ENCODE data around the gene ITFG1.

ITFG1 gene

DNA sequence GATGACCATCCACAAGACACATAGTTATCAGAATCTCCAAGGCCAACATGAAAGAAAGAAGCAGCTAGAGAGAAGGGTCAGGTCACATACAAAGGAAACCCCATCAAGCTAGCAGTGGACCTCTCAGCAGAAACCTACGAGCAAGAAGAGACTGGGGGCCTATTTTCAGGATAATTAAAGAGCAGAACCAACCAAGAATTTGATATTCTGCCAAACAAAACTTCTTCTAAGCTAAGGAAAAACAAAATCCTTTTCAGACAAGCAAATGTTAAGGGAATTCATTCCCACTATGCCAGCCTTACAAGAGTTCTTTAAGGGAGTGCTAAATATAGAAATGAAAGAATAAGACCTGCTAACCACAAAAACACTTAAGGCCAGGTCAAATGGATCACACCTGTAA lies 47.8 kb downstream of the ITFG1 start:
- no peak overlapping the region for H3K4me3 ChIP-seq (ENCODE audit: low read length)
- no peak for TF ChIP-seq ZNF274 (IDR thresholded peaks at IDR 0.05; ENCODE audit: low read depth, low read length)

DNA sequence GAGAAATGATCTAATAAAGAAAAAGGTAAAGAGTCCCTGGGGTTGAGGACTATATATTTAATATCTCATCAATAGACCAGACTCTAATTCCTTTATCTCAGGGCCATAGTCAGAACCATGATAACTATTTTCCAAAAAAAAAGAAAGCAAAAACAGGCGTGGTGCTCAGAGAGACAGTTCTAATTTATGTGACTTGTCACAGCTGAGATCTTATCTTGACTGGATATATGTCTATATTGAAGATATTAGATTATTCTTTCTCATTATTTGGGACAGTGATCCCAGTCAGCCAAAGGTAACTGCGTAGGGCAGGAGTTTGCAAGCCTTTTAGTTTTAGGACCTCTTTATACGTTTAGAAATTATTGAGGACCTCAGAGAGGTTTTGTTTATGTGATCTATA lies 52.4 kb downstream of the ITFG1 start:
- H3K4me3 ChIP-seq (ENCODE audit: low read length), result no peak overlapping the region
- no peak for TF ChIP-seq ZNF274 (IDR thresholded peaks at IDR 0.05; ENCODE audit: low read depth, low read length)

DNA sequence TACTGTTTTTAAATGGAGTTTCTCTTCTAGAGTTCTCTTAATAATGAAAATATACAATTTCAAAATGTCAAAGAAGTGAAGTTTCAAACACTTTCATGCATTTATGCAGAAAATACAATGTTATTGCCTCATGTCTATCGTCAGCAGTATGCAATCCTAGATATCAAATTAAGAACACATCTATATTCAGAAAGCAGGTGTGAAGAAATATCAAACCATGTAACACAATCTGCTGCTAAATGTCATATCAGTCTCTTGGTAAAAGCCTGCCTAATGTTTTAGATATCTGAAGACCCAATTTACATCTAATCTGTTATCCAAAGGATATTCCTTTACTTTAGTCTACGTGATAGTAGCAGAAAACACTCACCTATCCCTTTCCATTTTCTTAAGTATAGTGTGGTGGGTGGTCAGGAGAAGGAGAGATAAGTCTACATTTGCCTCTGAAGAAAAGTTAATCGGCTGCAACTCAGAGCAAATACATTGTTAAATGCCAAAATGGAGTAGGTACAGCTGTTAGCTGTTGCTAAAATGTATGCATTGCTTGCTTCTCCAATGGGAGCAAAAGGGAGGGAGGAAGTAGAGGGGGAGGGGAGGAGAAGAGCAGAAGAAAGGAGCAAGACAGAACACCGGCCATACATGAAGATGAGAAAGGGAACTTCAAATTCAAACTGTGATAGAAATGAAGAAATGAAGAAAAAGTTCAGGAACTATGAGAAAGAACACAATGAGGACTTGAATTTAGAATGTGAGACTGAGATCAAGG lies 64.9 kb downstream of the ITFG1 start:
- TF ChIP-seq ZNF274 (IDR thresholded peaks at IDR 0.05; ENCODE audit: low read depth, low read length), result no peak

DNA sequence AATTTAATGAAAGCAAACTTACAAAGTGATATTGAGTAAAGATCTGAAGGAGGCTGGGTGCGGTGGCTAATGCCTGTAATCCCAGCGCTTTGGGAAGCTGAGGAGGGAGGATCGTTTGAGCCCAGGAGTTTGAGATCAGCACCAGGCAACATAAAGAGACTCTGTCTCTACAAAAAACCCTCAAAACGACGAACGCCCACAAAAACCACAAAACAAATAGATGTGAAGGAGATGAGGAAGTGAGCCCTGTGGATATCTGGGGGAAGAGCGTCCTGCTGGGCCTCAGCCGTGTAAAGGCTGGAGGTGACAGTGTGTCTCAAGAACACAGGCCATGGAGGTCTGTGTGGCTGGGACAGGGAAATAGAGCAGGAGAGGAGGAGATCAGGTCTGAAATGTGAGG lies 68.8 kb downstream of the ITFG1 start:
- TF ChIP-seq ZNF274 (IDR thresholded peaks at IDR 0.05; ENCODE audit: low read depth, low read length), result no peak
- no peak overlapping the region for H3K4me3 ChIP-seq (ENCODE audit: low read length)

More for the DNA sequence above, 64.9 kb downstream of the ITFG1 start:
- no peak overlapping the region for H3K4me3 ChIP-seq (ENCODE audit: low read length)

DNA sequence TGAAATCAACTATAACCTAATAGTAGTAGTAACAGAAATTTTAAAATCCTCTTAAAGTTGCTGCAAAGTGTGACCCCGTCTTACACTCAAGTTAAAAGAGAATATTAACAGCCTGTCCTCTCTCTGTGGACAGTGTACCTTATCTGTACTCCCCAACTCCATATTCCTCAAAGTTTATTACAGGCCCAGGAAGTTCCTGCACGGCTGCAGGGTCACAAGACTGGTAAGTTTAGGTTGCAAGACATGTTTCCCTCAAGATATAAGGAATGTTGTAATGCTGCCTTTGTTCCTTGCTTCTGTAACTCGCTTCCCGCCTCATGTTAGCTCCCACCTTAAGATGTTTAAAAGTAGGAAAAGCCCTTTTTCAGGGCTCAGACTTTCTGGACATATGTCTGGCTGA lies 72.2 kb downstream of the ITFG1 start:
- no peak for TF ChIP-seq ZNF274 (IDR thresholded peaks at IDR 0.05; ENCODE audit: low read depth, low read length)
- H3K4me3 ChIP-seq (ENCODE audit: low read length), result no peak overlapping the region

DNA sequence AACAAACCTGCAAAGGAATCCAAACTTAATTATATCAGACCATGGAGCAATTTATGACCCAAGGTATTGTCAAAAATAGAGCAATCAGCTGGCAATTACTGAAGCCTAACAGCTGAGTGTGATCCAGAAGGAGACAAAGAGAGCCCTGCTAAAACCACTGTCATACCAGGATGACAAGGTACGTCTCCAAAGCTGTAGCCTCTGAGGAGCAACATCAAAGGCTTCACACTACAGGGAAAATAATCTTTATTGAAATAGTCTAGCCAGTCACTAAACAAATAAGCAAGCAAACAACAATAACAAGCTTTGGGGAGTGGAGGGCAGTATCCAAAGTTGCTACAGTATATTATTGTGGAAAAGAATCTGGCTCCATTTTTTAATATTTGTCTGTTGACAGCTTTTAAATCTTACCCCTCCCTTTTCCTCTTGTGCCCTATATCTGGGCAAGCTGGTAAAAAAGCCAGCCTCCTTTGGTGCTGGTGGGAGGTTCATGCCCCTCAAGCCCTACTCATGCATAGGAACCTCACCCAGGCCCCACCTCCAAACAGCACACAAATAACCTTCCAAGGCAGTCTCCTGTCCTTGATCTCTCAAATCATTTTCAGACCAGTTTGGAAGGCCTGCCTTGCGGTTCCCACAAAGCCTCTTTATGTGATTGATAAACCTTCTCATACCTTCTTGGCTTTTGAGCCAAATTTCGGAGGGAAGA lies 73.7 kb downstream of the ITFG1 start:
- H3K4me3 ChIP-seq (ENCODE audit: low read length), result no peak overlapping the region
- TF ChIP-seq ZNF274 (IDR thresholded peaks at IDR 0.05; ENCODE audit: low read depth, low read length), result no peak

DNA sequence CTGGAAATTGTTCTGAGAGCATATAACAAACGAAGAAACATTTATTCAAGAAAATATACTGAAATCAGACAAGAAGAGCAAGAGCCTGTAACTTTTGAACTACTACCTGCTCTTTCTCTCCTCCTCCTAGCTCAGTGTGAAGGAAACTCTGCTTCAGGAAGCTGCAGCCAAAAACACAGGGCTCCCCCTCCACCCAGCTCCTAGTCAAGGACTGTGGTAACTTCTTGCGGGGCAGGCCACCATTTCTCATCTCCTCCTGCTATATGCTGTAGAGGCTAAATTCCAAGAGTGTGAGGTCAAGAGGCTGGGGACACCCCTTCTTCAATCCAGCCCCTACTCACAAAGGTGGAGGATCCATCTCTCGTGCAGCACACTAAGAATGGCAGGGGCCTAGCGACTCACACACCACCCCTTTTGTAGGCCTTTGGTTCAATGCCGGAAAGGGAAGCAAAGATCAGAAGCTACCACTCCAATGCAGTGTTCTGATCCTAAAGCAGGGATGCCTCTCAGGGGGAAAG lies 74.6 kb downstream of the ITFG1 start:
- no peak overlapping the region for H3K4me3 ChIP-seq (ENCODE audit: low read length)
- TF ChIP-seq ZNF274 (IDR thresholded peaks at IDR 0.05; ENCODE audit: low read depth, low read length), result no peak

DNA sequence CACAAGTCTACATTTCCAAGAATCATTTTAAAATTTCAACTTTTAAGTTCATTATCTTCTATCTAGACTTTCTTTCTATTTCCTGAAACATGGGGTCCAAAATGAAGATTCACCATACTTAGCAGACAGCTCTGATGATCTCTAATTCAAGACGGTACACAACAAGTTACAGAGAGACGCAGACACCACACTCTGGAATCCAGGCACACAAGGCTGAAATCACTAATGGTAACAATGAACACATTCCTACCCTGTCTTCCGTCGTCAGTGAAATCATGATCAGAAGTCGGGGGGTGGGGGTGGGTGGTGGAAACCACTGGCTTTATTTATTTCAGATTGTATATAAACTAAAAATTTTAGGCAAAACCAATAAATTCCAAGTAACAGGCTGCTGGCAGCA lies 78.5 kb downstream of the ITFG1 start:
- no peak overlapping the region for H3K4me3 ChIP-seq (ENCODE audit: low read length)
- no peak for TF ChIP-seq ZNF274 (IDR thresholded peaks at IDR 0.05; ENCODE audit: low read depth, low read length)

DNA sequence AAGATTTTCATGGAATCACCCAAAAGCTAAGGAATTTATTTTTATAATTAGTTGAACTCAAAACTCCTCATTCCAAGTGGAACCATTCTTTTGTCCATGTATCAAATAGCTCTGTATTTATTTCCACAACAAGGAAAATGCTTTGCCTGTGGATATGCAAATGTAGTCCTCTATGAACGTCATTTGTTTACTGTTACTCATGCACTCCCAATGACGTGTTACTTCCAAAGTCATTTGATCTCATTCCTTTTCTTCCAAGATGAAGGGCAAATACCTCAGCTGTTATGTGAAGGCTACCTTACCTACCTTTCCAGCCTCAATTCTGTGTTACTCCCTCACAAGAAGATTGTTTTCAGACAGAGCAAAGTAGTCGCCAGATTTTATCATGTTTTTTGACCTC lies 83.7 kb downstream of the ITFG1 start:
- no peak overlapping the region for H3K4me3 ChIP-seq (ENCODE audit: low read length)
- no peak for TF ChIP-seq ZNF274 (IDR thresholded peaks at IDR 0.05; ENCODE audit: low read depth, low read length)

DNA sequence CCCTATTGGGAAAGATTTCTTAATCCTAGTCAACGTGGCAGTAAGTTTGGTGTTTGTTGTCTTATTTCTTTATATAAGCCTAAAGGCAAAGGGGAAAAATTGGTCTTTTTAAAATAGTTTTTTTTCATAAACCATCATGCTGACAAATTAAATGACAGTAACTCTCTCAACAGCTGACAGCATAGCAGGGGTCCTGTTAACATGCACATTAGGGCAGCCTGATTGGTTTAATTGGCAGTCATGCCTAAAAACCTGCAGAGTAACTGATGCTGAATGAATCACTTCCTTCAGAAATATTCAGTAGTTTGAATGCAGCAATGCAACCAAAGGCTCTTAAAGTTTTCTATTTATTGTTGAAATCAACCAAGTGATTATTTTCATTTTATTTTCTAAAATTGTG lies 85.4 kb downstream of the ITFG1 start:
- no peak overlapping the region for H3K4me3 ChIP-seq (ENCODE audit: low read length)

DNA sequence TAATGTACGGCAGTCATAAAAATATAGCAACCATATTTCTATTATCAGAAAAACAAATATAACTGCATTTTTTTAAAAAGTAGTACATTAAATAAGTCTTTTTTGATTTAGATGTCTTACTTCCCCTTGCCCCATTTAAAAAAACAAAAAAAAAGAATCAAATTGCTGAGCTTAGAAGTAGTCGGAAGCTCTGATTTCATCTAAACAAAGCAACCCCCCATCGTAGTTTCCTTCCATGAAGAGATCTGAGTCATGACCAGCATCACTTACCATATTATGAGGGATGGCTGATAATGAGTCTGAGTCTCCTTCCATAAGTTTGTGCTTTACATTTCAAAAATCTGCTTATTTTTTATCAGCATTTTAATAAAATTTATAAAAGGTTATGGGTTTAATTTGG lies 86.2 kb downstream of the ITFG1 start:
- H3K4me3 ChIP-seq (ENCODE audit: low read length), result no peak overlapping the region
- TF ChIP-seq ZNF274 (IDR thresholded peaks at IDR 0.05; ENCODE audit: low read depth, low read length), result no peak

More for the DNA sequence above, 85.4 kb downstream of the ITFG1 start:
- TF ChIP-seq ZNF274 (IDR thresholded peaks at IDR 0.05; ENCODE audit: low read depth, low read length), result no peak

DNA sequence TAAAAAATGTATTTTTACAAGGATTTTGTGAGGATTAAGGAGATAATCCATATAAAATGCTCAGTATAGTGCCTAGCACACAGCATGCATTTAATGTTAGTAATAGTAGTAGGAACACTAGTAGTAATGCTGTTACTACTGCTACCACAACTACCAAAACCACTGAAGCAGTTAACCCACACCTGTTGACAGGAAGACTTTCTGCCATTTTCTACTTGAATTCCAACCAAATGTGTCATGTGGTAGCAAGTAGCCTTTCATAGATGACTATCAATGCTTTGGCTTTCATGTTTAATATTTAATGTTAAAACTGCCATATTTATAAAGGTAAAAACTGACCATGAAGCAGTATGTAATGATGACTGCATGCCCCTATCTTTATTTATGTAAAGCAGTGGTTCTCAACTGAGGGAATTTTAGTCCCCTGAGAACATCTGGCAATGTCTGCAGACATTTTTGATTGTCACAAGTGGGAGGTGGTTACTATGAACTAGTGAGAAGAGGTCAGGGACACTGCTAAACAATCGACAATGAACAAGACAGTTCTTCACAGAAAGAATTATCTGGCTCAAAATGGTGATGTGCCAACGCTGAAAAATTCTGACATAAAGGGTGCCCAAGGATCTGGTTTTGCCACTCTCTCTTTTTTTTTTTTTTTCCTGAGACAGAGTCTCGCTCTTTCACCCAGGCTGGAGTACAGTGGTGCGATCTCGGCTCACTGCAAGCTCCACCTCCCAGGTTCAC lies 89.4 kb downstream of the ITFG1 start:
- H3K4me3 ChIP-seq (ENCODE audit: low read length), result no peak overlapping the region
- no peak for TF ChIP-seq ZNF274 (IDR thresholded peaks at IDR 0.05; ENCODE audit: low read depth, low read length)

DNA sequence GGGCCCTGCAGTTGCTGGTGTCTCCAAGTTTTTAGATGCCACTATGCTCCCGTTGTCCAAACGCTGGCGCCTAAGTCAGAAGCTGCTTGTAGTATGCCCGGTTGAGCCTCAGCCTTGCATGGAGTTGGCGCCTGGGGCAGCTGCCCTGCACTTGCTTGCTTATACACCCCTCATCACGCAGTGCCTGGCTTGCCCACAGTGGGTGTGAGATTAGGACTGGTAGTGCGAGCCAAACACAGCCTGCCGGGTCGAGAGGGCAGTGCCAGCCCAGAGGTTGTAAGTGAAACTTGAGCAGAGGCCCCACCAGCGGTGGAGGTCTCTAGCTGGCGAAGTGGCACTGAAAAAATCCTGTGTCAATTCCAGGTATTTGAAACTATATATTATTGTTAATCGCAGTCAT lies 90.3 kb downstream of the ITFG1 start:
- no peak overlapping the region for H3K4me3 ChIP-seq (ENCODE audit: low read length)
- TF ChIP-seq ZNF274 (IDR thresholded peaks at IDR 0.05; ENCODE audit: low read depth, low read length), result no peak

DNA sequence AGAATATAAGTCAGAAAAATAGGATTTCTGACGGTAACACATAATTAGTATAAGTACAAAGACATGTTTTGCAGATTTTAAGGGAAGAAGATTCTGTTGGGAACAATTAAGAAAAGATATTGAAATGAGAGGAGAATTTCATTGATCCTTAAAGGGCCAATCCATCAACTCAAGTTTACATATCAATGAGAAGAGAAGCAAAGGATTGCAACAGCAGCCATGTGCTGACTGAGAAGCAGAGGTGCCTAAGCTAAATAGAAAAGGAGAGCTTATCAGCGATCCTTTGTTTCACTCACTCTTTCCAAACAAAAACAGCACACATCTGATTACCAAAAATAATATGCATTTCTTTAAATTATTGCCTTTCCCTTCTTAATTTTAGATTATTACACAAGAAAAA lies 94.6 kb downstream of the ITFG1 start:
- H3K4me3 ChIP-seq (ENCODE audit: low read length), result no peak overlapping the region

More for the DNA sequence above, 94.6 kb downstream of the ITFG1 start:
- no peak for TF ChIP-seq ZNF274 (IDR thresholded peaks at IDR 0.05; ENCODE audit: low read depth, low read length)

Data from GM08714 (cell line).